K562 (cell line): ENCODE measurements around the gene TTC22. TPM values are rescaled to one million over a fixed set of nuclear protein-coding genes. Genes with fewer than 3 reads are reported as not detected.

Experiments used
- ADNP ChIP-seq: fragments of 200-800 bp; sonication (Bioruptor generic); IDR thresholded peaks from 2 replicates; pipeline ENCODE4 v1.6.1; 2016; ENCODE audit warnings: missing genetic modification characterization, missing compliant biosample characterization
- EGR1 ChIP-seq: fragments of 450-650 bp; conservative IDR thresholded peaks from 2 replicates; pipeline ENCODE4 v1.6.1; 2017; ENCODE audit warnings: mild to moderate bottlenecking
- EHMT2 ChIP-seq: fragments of 450-650 bp; IDR thresholded peaks from 2 replicates; pipeline ENCODE4 v1.6.1; 2018; ENCODE audit warnings: antibody characterized with exemption
- ELF4 ChIP-seq: fragments of 450-650 bp; formaldehyde crosslinking; IDR thresholded peaks from 2 replicates; pipeline ENCODE4 v1.4.0; 2022; ENCODE audit warnings: missing genetic modification characterization
- HDAC2 ChIP-seq: fragments of 450-650 bp; IDR thresholded peaks from 2 replicates; pipeline ENCODE4 v1.6.1; 2016; ENCODE audit warnings: mild to moderate bottlenecking
- HNRNPH1 ChIP-seq: fragments of 200-400 bp; formaldehyde crosslinking; optimal IDR thresholded peaks from 2 replicates; pipeline ENCODE3; 2017; ENCODE audit warnings: low read depth, mild to moderate bottlenecking, low read length, moderate library complexity
- NR2F6 ChIP-seq: fragments of 450-650 bp; formaldehyde crosslinking; IDR thresholded peaks from 2 replicates; pipeline ENCODE4 v1.4.0; 2020; ENCODE audit warnings: mild to moderate bottlenecking
- NUFIP1 ChIP-seq: fragments of 450-650 bp; IDR thresholded peaks from 2 replicates; pipeline ENCODE4 v1.6.1; 2018; ENCODE audit not compliant: partially characterized antibody
- PTRF ChIP-seq: fragments of 450-650 bp; IDR thresholded peaks from 2 replicates; pipeline ENCODE4 v1.6.1; 2016; ENCODE audit warnings: mild to moderate bottlenecking, missing genetic modification characterization, missing compliant biosample characterization
- RAD51 ChIP-seq: fragments of 450-650 bp; IDR thresholded peaks from 2 replicates; pipeline ENCODE4 v1.7.1; 2016; ENCODE audit warnings: low read depth, mild to moderate bottlenecking, borderline replicate concordance
- TRIM28 ChIP-seq: fragments of 450-650 bp; IDR thresholded peaks from 2 replicates; pipeline ENCODE4 v1.6.1; 2017
- ZNF57 ChIP-seq: fragments of 450-650 bp; formaldehyde crosslinking; IDR thresholded peaks from 2 replicates; pipeline ENCODE4 v1.4.0; 2020; ENCODE audit warnings: mild to moderate bottlenecking, moderate library complexity
- ZNF778 ChIP-seq: fragments of 450-650 bp; formaldehyde crosslinking; IDR thresholded peaks from 2 replicates; pipeline ENCODE4 v1.4.0; 2020; ENCODE audit warnings: mild to moderate bottlenecking, moderate library complexity
- polyA plus RNA-seq, 8 experiments: library from polyadenylated mRNA; depleted of rRNA in 4 of 8; stranded (reverse) in 5 of 8; unstranded in 3 of 8; fragments of >200 nt; fragmentation: Nextera tagmentation in 2 of 8; fragmentation: Illumina TruSeq in 1 of 8; extraction: Ambion mirVana in 2 of 8; extraction: Trizol in 1 of 8; gene quantifications; 2 replicates each; pipeline versions ENCODE4 v1.2.1 to v1.2.3, GENCODE V29; 2011 to 2014; ENCODE audit warnings: inconsistent platforms in 1 of 8, missing spikeins in 1 of 8
- total RNA-seq, 7 experiments: library from RNA; depleted of rRNA in 6 of 7; stranded (reverse); fragments of >200 nt in 6 of 7; fragmentation: Illumina TruSeq in 2 of 7; extraction: Trizol in 2 of 7; gene quantifications; 2 replicates each; pipeline versions ENCODE4 v1.2.1 to v1.2.3, GENCODE V29; 2011 to 2021; ENCODE audit warnings: low replicate concordance in 1 of 7
- TF ChIP-seq, protein P1 (sequence below): sonication (generic); formaldehyde crosslinking; IDR thresholded peaks from 2 replicates; pipeline ENCODE4 v1.8.0; 2022; ENCODE audit warnings: mild to moderate bottlenecking, missing genetic modification reagents
- TF ChIP-seq, protein P2 (sequence below): fragments of 450-650 bp; formaldehyde crosslinking; IDR thresholded peaks from 2 replicates; pipeline ENCODE4 v1.4.0; 2020; ENCODE audit warnings: mild to moderate bottlenecking, mixed read lengths
- TF ChIP-seq, protein P3 (sequence below): sonication (generic); formaldehyde crosslinking; IDR thresholded peaks from 2 replicates; pipeline ENCODE4 v1.8.1; 2023; ENCODE audit warnings: mild to moderate bottlenecking, missing genetic modification reagents
- TF ChIP-seq, protein P4 (sequence below), 2 experiments: fragments of 150-350 bp in 1 of 2; IDR thresholded peaks; 2 replicates each; pipeline ENCODE4 v1.6.1; 2012 to 2016; ENCODE audit warnings: low read depth in 2 of 2, low read length in 2 of 2, mild to moderate bottlenecking in 1 of 2, moderate library complexity in 1 of 2

The TTC22 gene
- total and polyA plus RNA-seq, 9 of the 15 experiments (the other 6 are each of a cell fraction or from before 2014, with no cell fraction given) = 0.07 TPM; not detected in 8

DNA sequence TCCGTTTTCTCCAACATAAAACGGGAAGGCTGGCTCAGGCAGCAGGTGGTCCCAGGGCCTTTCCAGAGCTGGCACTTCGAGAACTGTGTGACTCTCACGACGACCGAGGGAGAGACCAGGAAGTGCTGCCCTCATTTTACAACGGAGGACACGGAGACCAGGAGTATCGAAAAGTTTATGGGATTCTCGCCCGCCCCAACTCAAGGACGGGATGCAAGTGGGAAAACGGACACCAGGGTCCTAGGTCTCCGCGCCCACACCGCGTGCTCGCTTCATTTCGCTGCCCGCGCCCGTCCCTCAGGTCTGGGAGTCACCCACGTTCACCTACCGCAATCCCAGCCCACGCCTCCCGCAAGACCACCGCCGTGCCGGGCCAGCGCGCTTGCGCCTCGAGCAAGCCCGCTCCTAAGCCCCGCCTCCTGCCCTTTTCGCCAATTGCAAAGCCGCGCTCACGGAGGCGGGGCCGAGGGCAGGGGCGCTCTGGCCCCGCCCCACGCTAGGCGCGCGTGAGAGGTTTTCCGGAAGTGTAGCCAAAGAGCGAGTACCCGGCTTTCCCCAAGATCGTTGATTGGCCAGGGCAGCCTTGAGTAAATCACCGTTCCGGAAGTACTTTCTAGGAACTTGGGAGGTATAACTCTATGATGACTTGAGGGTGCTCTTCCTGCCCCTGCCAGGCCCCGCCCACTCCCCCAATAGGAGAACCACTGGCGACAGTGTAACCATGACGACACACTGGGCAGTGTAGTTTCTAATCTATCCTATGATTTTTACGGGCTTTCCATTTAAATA lies 36.8 kb downstream of the TTC22 start, which contains the start of gene PARS2 (continued):
- TF ChIP-seq, protein P1, sequence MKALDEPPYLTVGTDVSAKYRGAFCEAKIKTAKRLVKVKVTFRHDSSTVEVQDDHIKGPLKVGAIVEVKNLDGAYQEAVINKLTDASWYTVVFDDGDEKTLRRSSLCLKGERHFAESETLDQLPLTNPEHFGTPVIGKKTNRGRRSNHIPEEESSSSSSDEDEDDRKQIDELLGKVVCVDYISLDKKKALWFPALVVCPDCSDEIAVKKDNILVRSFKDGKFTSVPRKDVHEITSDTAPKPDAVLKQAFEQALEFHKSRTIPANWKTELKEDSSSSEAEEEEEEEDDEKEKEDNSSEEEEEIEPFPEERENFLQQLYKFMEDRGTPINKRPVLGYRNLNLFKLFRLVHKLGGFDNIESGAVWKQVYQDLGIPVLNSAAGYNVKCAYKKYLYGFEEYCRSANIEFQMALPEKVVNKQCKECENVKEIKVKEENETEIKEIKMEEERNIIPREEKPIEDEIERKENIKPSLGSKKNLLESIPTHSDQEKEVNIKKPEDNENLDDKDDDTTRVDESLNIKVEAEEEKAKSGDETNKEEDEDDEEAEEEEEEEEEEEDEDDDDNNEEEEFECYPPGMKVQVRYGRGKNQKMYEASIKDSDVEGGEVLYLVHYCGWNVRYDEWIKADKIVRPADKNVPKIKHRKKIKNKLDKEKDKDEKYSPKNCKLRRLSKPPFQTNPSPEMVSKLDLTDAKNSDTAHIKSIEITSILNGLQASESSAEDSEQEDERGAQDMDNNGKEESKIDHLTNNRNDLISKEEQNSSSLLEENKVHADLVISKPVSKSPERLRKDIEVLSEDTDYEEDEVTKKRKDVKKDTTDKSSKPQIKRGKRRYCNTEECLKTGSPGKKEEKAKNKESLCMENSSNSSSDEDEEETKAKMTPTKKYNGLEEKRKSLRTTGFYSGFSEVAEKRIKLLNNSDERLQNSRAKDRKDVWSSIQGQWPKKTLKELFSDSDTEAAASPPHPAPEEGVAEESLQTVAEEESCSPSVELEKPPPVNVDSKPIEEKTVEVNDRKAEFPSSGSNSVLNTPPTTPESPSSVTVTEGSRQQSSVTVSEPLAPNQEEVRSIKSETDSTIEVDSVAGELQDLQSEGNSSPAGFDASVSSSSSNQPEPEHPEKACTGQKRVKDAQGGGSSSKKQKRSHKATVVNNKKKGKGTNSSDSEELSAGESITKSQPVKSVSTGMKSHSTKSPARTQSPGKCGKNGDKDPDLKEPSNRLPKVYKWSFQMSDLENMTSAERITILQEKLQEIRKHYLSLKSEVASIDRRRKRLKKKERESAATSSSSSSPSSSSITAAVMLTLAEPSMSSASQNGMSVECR (CRISPR knock-in tag) = peak; percentile 59; the same call in 1 of the 2 replicates
- TF ChIP-seq NR2F6 (CRISPR knock-in tag) (0 out of 2 replicates have a peak, but pooled peaks have one; percentile 49), EGR1 (peak; percentile 89), NUFIP1 (no peak), ELF4 (CRISPR knock-in tag) (peak; percentile 78; the same call in 1 of the 2 replicates), HDAC2 (peak; percentile 71; the same call in 1 of the 2 replicates), HNRNPH1 (no peak), TRIM28 (no peak), ZNF57 (CRISPR knock-in tag) (no peak), PTRF (no peak), ADNP (tag) (no peak), EHMT2 (no peak), ZNF778 (CRISPR knock-in tag) (no peak), RAD51 (no peak)
- TF ChIP-seq, protein P2, sequence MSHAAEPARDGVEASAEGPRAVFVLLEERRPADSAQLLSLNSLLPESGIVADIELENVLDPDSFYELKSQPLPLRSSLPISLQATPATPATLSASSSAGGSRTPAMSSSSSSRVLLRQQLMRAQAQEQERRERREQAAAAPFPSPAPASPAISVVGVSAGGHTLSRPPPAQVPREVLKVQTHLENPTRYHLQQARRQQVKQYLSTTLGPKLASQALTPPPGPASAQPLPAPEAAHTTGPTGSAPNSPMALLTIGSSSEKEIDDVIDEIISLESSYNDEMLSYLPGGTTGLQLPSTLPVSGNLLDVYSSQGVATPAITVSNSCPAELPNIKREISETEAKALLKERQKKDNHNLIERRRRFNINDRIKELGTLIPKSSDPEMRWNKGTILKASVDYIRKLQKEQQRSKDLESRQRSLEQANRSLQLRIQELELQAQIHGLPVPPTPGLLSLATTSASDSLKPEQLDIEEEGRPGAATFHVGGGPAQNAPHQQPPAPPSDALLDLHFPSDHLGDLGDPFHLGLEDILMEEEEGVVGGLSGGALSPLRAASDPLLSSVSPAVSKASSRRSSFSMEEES (CRISPR knock-in tag) = no peak
- TF ChIP-seq, protein P3, sequence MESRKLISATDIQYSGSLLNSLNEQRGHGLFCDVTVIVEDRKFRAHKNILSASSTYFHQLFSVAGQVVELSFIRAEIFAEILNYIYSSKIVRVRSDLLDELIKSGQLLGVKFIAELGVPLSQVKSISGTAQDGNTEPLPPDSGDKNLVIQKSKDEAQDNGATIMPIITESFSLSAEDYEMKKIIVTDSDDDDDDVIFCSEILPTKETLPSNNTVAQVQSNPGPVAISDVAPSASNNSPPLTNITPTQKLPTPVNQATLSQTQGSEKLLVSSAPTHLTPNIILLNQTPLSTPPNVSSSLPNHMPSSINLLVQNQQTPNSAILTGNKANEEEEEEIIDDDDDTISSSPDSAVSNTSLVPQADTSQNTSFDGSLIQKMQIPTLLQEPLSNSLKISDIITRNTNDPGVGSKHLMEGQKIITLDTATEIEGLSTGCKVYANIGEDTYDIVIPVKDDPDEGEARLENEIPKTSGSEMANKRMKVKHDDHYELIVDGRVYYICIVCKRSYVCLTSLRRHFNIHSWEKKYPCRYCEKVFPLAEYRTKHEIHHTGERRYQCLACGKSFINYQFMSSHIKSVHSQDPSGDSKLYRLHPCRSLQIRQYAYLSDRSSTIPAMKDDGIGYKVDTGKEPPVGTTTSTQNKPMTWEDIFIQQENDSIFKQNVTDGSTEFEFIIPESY (CRISPR knock-in tag) = no peak
- TF ChIP-seq, protein P4, sequence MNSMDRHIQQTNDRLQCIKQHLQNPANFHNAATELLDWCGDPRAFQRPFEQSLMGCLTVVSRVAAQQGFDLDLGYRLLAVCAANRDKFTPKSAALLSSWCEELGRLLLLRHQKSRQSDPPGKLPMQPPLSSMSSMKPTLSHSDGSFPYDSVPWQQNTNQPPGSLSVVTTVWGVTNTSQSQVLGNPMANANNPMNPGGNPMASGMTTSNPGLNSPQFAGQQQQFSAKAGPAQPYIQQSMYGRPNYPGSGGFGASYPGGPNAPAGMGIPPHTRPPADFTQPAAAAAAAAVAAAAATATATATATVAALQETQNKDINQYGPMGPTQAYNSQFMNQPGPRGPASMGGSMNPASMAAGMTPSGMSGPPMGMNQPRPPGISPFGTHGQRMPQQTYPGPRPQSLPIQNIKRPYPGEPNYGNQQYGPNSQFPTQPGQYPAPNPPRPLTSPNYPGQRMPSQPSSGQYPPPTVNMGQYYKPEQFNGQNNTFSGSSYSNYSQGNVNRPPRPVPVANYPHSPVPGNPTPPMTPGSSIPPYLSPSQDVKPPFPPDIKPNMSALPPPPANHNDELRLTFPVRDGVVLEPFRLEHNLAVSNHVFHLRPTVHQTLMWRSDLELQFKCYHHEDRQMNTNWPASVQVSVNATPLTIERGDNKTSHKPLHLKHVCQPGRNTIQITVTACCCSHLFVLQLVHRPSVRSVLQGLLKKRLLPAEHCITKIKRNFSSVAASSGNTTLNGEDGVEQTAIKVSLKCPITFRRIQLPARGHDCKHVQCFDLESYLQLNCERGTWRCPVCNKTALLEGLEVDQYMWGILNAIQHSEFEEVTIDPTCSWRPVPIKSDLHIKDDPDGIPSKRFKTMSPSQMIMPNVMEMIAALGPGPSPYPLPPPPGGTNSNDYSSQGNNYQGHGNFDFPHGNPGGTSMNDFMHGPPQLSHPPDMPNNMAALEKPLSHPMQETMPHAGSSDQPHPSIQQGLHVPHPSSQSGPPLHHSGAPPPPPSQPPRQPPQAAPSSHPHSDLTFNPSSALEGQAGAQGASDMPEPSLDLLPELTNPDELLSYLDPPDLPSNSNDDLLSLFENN (IDR thresholded peaks at IDR 0.05; ENCODE audit: low read depth in 2 of 2, low read length in 2 of 2) = no peak
